ENCODE results near the gene FGF14. TPM values are rescaled to one million over a fixed set of nuclear protein-coding genes. Genes with fewer than 3 reads are reported as not detected.

The FGF14 gene
- total RNA-seq, 1 donor from 2014 or later: not detected

DNA sequence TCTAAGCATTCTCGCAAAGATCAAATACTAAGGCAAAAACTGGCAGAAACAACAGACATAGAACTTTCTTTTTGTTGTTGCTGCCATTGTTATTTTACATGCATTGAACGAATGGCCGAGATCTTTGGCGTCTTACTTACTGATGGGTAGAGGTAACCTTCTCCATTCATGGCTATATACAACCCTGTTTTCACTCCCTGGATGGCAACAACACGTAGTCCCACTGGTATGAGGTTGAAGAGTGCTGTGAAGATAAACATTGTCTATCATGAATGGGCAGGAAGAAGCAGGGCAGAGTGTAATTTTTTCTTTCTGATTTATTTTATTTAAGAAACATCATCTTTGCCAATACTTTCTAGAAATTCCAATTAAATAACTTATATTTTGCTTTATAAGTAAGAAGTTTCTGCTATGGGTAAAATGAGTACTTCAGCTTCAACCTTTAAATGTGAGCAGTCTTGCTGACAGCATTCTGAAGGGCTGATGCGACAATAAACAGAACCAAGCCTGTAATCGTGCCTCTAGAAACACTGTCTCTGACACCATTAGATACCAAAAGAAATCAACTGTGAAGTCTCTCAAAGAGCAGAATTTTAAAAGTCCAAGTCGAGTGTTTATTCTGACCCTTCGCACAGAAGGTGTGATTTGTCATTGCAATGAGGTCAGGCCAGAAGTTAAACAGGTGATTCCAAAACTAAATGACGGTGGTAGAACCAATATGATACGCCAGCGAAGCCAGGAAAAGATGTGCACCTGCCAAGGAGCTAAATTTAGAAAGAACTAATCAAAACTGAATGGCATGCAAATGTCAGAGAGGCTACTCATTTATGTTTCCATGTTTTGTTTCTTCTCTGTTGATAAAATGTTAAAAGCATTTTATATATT is 533.0 kb downstream of the FGF14 start:
- no peak overlapping the region for H3K4me3 ChIP-seq
- no peaks in the 10 kb centered on the region for H3K27me3 ChIP-seq
- no peaks in the 10 kb centered on the region for H3K36me3 ChIP-seq
- TF ChIP-seq, protein P1, sequence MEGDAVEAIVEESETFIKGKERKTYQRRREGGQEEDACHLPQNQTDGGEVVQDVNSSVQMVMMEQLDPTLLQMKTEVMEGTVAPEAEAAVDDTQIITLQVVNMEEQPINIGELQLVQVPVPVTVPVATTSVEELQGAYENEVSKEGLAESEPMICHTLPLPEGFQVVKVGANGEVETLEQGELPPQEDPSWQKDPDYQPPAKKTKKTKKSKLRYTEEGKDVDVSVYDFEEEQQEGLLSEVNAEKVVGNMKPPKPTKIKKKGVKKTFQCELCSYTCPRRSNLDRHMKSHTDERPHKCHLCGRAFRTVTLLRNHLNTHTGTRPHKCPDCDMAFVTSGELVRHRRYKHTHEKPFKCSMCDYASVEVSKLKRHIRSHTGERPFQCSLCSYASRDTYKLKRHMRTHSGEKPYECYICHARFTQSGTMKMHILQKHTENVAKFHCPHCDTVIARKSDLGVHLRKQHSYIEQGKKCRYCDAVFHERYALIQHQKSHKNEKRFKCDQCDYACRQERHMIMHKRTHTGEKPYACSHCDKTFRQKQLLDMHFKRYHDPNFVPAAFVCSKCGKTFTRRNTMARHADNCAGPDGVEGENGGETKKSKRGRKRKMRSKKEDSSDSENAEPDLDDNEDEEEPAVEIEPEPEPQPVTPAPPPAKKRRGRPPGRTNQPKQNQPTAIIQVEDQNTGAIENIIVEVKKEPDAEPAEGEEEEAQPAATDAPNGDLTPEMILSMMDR (IDR thresholded peaks at IDR 0.05): no peak
- H3K27ac ChIP-seq: no peak overlapping the region
- intact Hi-C loops (cut with DNase I): no loop called here
- H3K9me3 ChIP-seq: no peaks in the 10 kb centered on the region
- no peak for DNase-seq (ENCODE audit: low spot score in 2 of 2)
- no peaks in the 10 kb centered on the region for H3K4me1 ChIP-seq

DNA sequence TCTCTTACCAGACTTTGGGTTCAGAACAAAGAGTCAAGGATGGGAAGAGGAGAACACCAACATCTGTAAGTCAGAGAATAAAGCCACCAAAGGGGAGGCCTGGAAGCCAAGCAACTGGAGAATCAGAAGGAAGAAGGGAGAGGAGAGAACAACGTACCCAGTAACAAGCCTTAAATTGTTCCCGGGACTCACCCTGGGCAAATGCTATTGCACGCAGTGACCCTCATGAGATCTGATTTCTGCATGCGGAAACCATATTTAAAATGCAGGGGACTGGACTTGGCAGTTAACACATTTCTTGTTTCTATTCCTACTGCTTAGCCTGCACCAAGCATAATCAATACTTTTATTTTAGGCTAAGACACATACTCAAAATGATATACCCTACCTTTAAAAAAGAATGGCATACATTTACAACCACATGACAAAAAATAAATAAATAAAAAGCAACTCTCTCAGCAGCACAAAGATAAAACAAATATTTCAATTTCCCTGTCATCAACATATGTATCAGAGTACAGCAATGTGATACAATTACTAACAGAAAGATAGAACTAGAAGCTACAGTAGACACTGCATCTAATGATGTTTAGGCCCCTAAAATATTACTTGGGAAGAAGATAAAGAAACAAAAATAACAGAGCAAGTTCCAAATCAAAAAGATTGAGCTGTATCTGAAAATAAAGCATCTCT is 534.8 kb downstream of the FGF14 start:
- Histone ChIP-seq H3K36me3 (no peaks in the 10 kb centered on the region), H3K27ac (no peak overlapping the region), H3K9me3 (no peaks in the 10 kb centered on the region), H3K27me3 (no peaks in the 10 kb centered on the region), H3K4me1 (no peaks in the 10 kb centered on the region), H3K4me3 (no peak overlapping the region)
- intact Hi-C loops (cut with DNase I): no loop called here
- TF ChIP-seq, protein P1 (IDR thresholded peaks at IDR 0.05): no peak
- DNase-seq (ENCODE audit: low spot score in 2 of 2): no peak

DNA sequence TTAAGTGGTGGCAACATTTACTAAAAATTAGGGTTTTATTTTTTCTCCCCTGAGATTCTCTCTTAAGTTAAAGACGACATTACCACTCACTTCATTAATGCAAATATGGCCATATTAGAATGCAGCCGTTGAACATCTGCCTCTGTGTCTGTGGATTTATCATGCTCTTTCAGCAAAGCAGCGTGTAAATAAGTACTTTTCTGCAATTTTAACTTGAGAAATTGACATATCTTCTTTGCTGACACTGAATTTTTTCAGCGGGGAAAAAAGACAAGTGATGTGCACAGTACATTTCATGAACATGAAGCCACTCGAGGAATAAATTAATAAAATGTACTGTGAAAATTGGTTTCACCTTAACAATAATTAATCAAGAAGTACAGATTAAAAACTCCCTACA is 543.0 kb downstream of the FGF14 start:
- Histone ChIP-seq H3K27me3 (no peaks in the 10 kb centered on the region), H3K4me1 (no peaks in the 10 kb centered on the region), H3K4me3 (no peak overlapping the region), H3K9me3 (no peaks in the 10 kb centered on the region), H3K27ac (no peak overlapping the region), H3K36me3 (no peaks in the 10 kb centered on the region)
- DNase-seq (ENCODE audit: low spot score in 2 of 2): no peak
- intact Hi-C loops (cut with DNase I): no loop called here
- TF ChIP-seq, protein P1 (IDR thresholded peaks at IDR 0.05): no peak

DNA sequence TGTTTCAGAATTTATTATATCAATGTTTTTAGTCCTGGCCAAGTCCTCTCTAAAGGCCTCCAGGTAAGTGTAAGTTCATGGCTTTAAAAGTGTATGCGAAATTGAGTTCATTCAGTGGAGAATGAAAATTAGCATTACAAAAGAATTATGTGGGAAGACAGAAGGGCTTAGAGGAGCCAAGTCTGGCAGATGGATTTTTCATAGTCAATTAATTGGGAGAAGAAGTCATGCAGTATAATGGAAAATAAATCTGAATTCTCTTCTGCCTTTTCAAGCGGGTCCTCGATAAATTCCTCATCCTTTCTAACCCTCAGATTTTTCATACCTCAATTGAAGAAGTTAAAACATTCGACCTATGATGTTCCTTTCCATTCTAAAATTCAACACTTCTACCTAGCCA is 555.1 kb downstream of the FGF14 start:
- H3K9me3 ChIP-seq: no peaks in the 10 kb centered on the region
- no peak overlapping the region for H3K4me3 ChIP-seq
- intact Hi-C loops (cut with DNase I): no loop called here
- H3K27me3 ChIP-seq: no peaks in the 10 kb centered on the region
- H3K4me1 ChIP-seq: no peaks in the 10 kb centered on the region
- H3K27ac ChIP-seq: no peak overlapping the region
- TF ChIP-seq, protein P1 (IDR thresholded peaks at IDR 0.05): no peak
- no peaks in the 10 kb centered on the region for H3K36me3 ChIP-seq
- no peak for DNase-seq (ENCODE audit: low spot score in 2 of 2)

DNA sequence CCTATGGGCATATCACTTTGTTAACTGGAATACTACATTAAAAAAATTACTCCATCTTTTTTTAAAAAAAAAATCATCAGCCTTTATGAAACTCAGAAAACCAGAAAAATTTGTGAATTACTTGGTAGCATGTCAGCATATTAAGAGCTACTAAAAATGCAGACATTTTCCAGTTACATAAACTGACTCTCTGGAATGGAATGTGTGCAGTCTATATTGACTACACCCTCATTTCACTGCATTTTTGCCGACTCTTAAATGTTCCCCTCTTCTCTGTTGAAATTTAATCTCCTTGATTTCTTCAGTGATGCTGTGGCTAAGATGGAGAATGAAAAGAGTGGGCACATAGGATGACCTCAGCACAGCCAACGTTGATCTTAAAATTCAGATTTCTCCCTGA is 555.6 kb downstream of the FGF14 start:
- no peaks in the 10 kb centered on the region for H3K36me3 ChIP-seq
- no peak for DNase-seq (ENCODE audit: low spot score in 2 of 2)

More for the DNA sequence above, 555.6 kb downstream of the FGF14 start:
- no peaks in the 10 kb centered on the region for H3K27me3 ChIP-seq
- TF ChIP-seq, protein P1 (IDR thresholded peaks at IDR 0.05): no peak
- no peak overlapping the region for H3K27ac ChIP-seq
- no peaks in the 10 kb centered on the region for H3K9me3 ChIP-seq
- H3K4me1 ChIP-seq: no peaks in the 10 kb centered on the region
- intact Hi-C loops (cut with DNase I): no loop called here
- H3K4me3 ChIP-seq: no peak overlapping the region

All from ascending aorta (tissue), 2 donors.